22Rv1 (cell line): ENCODE data around the gene RPP25L.

Experiments used
- CTCF ChIP-seq: fragments of 450-650 bp; IDR thresholded peaks from 2 replicates; pipeline ENCODE4 v1.5.1; 2017; ENCODE audit warnings: mild to moderate bottlenecking
- ZFX ChIP-seq: fragments of 450-650 bp; IDR thresholded peaks from 2 replicates; pipeline ENCODE4 v1.6.1; 2017; ENCODE audit warnings: antibody characterized with exemption, borderline replicate concordance

- TF ChIP-seq CTCF (no peak), ZFX (no peak)
Observed at GRCh38 chr9:34584970-34585369, 26.9 kb downstream of the RPP25L start.
